ENCODE measurements around the gene WNT16. TPM values are rescaled to one million over a fixed set of nuclear protein-coding genes. Genes with fewer than 3 reads are reported as not detected.
A peak's percentile ranks its signal among the peaks of the same experiment; 100 is the strongest.

The WNT16 gene
- total RNA-seq, 1 donor from 2014 or later, result not detected

GRCh38 chr7:121344093-121344492 lies 15.3 kb downstream of the WNT16 start:
- no peaks in the 10 kb centered on the region for H3K79me2 ChIP-seq (ENCODE audit: low read depth)
- no peak overlapping the region for H3K27ac Mint-ChIP-seq
- H3K4me3 ChIP-seq, result no peak overlapping the region
- H3F3A ChIP-seq (ENCODE audit: low read depth), result no peaks in the 10 kb centered on the region
- H3K36me3 ChIP-seq, result no peaks in the 10 kb centered on the region
- H3K27ac ChIP-seq, result no peak overlapping the region
- no peak for DNase-seq (ENCODE audit: low spot score)
- H2AFZ ChIP-seq (replicated peaks), result no peak overlapping the region
- no peaks in the 10 kb centered on the region for H3K4me1 ChIP-seq
- peaks cover 5% of the 10 kb centered on the region for H3K4me1 Mint-ChIP-seq
- no peak overlapping the region for H3K4me3 Mint-ChIP-seq
- H3K9ac ChIP-seq, result no peak overlapping the region
- H4K20me1 ChIP-seq (ENCODE audit: low read depth), result no peaks in the 10 kb centered on the region
- H3K27me3 Mint-ChIP-seq (ENCODE audit: insufficient read depth, low read depth), result peaks cover 3% of the 10 kb centered on the region
- H3K9me3 Mint-ChIP-seq, result no peaks in the 10 kb centered on the region
- H3K9me3 ChIP-seq (ENCODE audit: low read depth), result no peaks in the 10 kb centered on the region
- H3K4me2 ChIP-seq, result no peak overlapping the region
- no peaks in the 10 kb centered on the region for H3K27me3 ChIP-seq
- TF ChIP-seq CTCF (IDR thresholded peaks at IDR 0.05), result no peak
- no peak for TF ChIP-seq EZH2 (IDR thresholded peaks at IDR 0.05)
- no peak for TF ChIP-seq EZH2phosphoT487 (IDR thresholded peaks at IDR 0.05)
- peaks cover 15% of the 10 kb centered on the region for H3K36me3 Mint-ChIP-seq

- TF ChIP-seq CTCF (IDR thresholded peaks at IDR 0.05) (no peak), EZH2phosphoT487 (IDR thresholded peaks at IDR 0.05) (no peak), EZH2 (IDR thresholded peaks at IDR 0.05) (no peak)
- no peak for DNase-seq (ENCODE audit: low spot score)
- no peaks in the 10 kb centered on the region for H3K36me3 ChIP-seq
- Mint-ChIP-seq H3K4me1 (peaks cover 5% of the 10 kb centered on the region), H3K4me3 (no peak overlapping the region), H3K9me3 (no peaks in the 10 kb centered on the region), H3K36me3 (peaks cover 15% of the 10 kb centered on the region), H3K27ac (no peak overlapping the region), H3K27me3 (ENCODE audit: insufficient read depth, low read depth) (peaks cover 3% of the 10 kb centered on the region)
- no peak overlapping the region for H3K27ac ChIP-seq
- H3K4me1 ChIP-seq, result no peaks in the 10 kb centered on the region
- no peaks in the 10 kb centered on the region for H3F3A ChIP-seq (ENCODE audit: low read depth)
- H3K4me2 ChIP-seq, result no peak overlapping the region
- no peak overlapping the region for H3K4me3 ChIP-seq
- no peak overlapping the region for H3K9ac ChIP-seq
- no peaks in the 10 kb centered on the region for H3K9me3 ChIP-seq (ENCODE audit: low read depth)
- H4K20me1 ChIP-seq (ENCODE audit: low read depth), result no peaks in the 10 kb centered on the region
- no peak overlapping the region for H2AFZ ChIP-seq (replicated peaks)
- no peaks in the 10 kb centered on the region for H3K79me2 ChIP-seq (ENCODE audit: low read depth)
- H3K27me3 ChIP-seq, result no peaks in the 10 kb centered on the region
These were observed 15.7 kb downstream of the WNT16 start for GRCh38 chr7:121344497-121344896.

- TF ChIP-seq CTCF (IDR thresholded peaks at IDR 0.05) (peak; percentile 22), EZH2 (IDR thresholded peaks at IDR 0.05) (no peak)
- Mint-ChIP-seq H3K4me3 (no peak overlapping the region), H3K27me3 (ENCODE audit: insufficient read depth, low read depth) (no peaks in the 10 kb centered on the region), H3K27ac (no peak overlapping the region), H3K9me3 (no peaks in the 10 kb centered on the region), H3K36me3 (peaks cover 26% of the 10 kb centered on the region), H3K4me1 (peaks cover 5% of the 10 kb centered on the region)
- Histone ChIP-seq H3K9ac (no peak overlapping the region), H3K27ac (no peak overlapping the region), H2AFZ (replicated peaks) (no peak overlapping the region), H3K79me2 (ENCODE audit: low read depth) (no peaks in the 10 kb centered on the region), H3K9me3 (ENCODE audit: low read depth) (no peaks in the 10 kb centered on the region), H3K27me3 (no peaks in the 10 kb centered on the region), H3K4me3 (no peak overlapping the region), H3F3A (ENCODE audit: low read depth) (no peaks in the 10 kb centered on the region), H3K4me2 (no peak overlapping the region), H3K36me3 (peaks cover 23% of the 10 kb centered on the region), H4K20me1 (ENCODE audit: low read depth) (no peaks in the 10 kb centered on the region), H3K4me1 (no peaks in the 10 kb centered on the region)
- no peak for DNase-seq (ENCODE audit: low spot score)
These were observed 22.9 kb downstream of the WNT16 start for GRCh38 chr7:121351682-121352081.

Measured in neural progenitor cell (in vitro differentiated cells).